ENCODE data around the gene MYO5B.
"Not testable (repeated sequence)": the region's sequence is repeated elsewhere in the genome, so short reads cannot be mapped to it uniquely, and the experiment has no call there.

Gene MYO5B

DNA sequence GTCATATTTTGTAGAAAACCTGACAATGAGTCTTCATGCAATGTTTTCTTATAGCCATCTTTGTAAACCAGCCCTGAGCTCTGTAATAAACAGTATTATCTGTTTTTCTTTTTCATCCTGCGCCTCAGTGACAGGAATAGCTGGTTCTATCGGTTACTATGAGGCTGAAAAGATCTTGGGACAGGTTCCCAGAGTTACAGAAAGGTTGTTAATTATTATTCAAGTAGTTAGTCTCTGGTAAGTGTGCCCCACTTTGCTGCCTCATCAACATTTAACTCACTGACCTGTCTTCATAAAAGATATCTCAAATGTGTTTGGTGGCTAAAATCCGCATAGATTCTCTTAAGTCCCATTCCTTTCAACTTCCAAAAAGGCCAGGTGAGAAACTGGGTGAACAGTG lies 400.2 kb downstream of the MYO5B start:
- no peak overlapping the region for H3K4me3 ChIP-seq (ENCODE audit: low read depth, low read length)
- TF ChIP-seq, protein P1, sequence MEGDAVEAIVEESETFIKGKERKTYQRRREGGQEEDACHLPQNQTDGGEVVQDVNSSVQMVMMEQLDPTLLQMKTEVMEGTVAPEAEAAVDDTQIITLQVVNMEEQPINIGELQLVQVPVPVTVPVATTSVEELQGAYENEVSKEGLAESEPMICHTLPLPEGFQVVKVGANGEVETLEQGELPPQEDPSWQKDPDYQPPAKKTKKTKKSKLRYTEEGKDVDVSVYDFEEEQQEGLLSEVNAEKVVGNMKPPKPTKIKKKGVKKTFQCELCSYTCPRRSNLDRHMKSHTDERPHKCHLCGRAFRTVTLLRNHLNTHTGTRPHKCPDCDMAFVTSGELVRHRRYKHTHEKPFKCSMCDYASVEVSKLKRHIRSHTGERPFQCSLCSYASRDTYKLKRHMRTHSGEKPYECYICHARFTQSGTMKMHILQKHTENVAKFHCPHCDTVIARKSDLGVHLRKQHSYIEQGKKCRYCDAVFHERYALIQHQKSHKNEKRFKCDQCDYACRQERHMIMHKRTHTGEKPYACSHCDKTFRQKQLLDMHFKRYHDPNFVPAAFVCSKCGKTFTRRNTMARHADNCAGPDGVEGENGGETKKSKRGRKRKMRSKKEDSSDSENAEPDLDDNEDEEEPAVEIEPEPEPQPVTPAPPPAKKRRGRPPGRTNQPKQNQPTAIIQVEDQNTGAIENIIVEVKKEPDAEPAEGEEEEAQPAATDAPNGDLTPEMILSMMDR (IDR thresholded peaks at IDR 0.05; ENCODE audit: low read depth, low read length), result no peak

DNA sequence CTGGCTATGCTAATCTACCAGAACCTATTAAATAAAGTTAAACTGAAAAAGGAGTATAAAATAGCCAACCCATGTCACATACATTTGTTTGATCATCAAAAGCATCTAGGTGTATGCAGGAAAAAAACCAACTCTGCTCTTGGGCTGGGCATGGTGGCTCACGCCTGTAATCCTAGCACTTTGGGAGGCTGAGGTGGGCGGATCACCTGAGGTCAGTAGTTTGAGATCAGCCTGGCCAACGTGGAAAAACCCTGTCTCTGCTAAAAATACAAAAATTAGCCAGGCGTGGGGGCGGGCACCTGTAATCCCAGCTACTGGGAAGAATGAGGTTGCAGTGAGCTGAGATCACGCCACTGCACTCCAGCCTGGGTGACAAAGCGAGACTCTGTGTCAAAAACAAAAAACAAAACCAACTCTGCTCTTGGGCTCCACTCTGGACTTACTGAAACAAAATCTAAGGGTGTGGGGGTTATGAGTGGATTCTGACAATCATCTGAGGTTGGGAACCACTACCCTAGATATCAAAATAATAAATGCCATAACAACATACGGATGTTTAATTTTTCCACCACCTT lies 405.3 kb downstream of the MYO5B start:
- H3K4me3 ChIP-seq (ENCODE audit: low read depth, low read length), result not testable (repeated sequence)

DNA sequence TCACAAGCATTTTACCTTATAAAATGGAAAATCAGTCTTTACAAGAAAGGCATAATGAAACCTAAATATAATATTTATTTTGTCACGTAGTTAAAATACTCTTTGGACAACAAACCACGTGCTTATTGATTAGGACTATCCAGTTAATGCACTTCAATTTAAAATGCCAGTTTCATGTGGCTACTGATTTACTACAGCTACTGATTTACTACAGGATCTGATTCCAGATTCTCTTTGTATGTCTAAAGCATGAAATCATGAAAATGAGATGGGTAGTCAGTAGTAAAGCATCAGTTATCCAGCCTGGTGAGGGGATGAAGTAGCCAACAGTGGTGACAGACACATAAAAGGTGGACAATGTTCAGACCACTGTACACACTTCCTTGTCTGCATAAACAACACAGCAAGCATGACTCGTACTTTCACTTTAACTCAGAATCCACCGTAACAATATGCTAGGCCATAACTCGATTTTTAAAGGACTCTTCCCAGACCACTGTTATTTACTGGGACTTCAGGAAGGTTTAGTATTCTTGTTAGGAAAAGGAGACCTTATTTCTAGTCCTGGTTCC lies 406.5 kb downstream of the MYO5B start:
- peak overlapping the region; percentile 21 for H3K4me3 ChIP-seq (ENCODE audit: low read depth, low read length)
- TF ChIP-seq, protein P1 (IDR thresholded peaks at IDR 0.05; ENCODE audit: low read depth, low read length), result no peak

DNA sequence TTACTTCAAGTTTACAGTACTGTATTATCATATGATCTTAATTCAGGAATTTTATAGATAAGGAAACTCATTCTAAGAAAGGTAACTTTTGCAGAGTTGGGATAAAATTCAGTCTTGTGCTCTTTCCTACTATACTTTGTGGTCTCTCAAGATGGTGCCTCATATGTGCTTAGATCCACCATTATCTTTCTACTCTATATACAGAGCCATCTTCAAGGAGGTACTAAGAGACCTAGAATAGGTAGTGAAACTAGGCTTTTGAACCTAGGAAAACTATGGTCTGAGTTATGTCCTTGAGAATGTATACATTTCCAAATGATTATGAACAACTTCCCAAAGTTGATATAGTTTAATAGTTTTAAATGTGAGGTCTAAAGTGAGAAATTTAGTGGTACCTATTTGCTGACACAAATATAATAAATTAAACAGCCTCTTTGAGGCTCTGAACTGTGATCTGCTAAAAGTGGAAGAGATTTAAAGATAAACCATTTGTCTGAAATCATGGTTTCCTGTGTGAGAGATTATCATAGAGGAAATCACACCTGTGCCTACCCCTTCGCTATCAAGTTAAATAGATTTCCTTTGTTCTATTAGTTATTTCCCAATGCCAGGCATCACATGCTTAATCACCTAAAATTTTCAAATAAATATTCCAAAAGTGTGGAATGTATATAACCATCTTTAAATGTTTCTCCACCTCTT lies 408.8 kb downstream of the MYO5B start:
- H3K4me3 ChIP-seq (ENCODE audit: low read depth, low read length), result no peak overlapping the region
- TF ChIP-seq, protein P1 (IDR thresholded peaks at IDR 0.05; ENCODE audit: low read depth, low read length), result no peak

DNA sequence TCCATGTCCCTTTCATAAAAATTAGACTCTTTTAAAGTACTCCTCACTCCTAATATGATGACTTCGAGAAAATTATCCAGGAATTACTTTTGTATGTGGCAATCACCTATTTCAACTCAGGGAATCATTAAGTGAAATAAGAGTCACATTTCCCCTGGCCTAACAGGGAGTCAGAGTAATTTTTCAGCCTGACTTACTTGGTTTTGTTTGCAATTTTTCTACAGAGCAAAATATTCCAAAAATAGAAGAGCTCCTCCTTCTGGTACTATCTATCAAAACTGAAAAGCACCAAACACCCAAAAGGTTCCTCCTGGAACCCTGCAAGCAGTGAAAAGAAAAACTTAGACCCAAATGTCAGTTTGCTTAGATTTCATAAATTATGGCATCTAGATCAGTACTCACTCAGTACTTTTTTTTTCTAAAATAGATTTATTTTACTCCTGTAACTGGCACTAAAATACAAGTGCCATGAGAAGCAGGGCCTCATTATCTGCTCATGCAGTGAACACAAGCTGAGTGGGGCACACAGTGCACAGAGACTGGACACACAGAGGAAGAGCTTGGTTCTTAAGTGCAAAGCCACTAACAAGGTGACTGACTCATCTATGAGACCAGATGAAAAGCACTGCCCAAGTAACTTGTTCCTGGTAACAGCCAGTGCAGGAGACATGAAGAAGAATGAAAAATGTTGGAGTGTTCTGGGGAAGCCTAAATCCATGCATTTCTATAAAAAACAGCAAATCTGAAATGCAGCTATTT lies 410.3 kb downstream of the MYO5B start:
- H3K4me3 ChIP-seq (ENCODE audit: low read depth, low read length), result no peak overlapping the region

DNA sequence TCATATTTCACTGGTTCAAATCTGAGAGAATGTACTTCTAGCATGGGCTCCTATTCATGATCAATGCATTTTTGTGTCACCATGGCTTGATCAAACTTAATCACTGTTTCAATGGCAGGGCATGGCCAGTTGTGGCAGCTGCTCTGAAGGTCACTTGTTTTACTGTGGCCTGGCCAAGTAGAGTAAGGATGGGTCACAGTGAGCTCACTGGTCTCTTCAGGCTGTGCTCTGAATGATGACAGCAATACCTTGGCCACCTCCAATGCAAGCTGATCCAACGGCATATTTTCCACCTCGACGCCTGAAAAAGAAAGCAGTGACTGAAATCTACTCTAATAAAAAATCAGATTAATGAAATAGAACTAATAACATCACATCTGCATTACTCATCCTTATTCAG lies 411.3 kb downstream of the MYO5B start:
- not testable (repeated sequence) for H3K4me3 ChIP-seq (ENCODE audit: low read depth, low read length)

More for the DNA sequence above, 410.3 kb downstream of the MYO5B start:
- TF ChIP-seq, protein P1 (IDR thresholded peaks at IDR 0.05; ENCODE audit: low read depth, low read length), result no peak

DNA sequence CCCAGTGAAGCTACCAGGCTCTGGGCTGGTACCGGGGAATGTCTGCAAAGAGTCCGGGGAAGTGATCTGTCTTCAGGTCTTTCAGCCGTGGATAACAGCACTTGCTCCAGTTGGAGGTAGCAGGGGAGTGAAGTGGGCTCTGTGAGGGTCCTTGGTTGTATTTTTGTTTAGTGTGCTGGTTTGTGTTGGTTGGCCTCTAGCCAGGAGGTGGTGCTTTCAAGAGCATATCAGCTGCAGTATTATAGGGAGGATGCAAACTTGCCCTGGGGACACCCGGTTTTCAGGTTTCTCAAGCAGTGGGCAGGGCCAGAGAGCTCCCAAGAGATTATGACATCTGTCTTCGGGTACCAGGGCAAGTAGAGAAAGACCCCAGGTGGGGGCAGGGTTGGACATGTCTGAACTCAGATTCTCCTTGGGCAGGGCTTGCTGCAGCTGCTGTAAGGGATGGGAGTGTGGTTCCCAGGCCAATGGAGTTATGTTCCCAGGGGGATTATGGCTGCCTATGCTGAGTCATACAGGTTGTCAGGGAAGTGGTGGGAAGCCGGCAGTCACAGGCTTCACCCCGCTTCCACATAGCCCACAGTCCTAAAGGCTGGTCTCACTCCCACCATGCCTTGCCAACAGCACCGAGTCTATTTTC lies 416.0 kb downstream of the MYO5B start:
- no peak overlapping the region for H3K4me3 ChIP-seq (ENCODE audit: low read depth, low read length)
- TF ChIP-seq, protein P1 (IDR thresholded peaks at IDR 0.05; ENCODE audit: low read depth, low read length), result no peak
